Measurements from ENCODE around the gene SMG6.

DNA sequence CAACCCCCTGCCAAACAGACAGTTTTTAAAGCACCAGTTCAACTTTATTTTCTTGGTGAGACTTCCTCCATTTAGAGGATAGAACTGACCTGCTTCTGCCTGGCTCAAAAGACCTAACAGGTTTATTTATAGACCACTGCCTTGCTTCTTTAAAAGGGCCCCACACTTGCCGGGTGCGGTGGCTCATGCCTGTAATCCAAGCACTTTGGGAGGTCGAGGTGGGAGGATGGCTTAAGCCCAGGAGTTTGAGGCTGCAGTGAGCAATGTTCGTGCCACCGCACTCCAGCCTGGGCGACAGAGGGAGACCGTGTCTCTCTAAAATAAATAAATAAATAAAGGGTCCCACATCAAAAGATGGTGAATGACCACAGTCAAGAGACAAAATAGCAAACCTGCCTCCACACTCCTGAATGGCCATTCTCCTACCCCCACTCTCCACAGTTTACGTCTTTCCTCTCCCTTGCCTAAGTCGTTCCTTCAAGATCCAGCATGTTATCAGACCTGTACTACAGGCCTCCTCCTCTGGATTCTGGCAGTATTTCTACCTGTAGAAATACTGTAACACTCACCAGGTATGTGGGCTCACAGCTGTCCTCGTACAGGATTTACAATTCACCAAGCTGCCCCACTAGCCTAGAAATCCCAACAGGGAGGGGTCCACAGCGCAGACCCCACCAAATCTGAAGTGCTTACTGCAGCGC, 95.6 kb downstream of the SMG6 start:
- TF ChIP-seq, protein P1, sequence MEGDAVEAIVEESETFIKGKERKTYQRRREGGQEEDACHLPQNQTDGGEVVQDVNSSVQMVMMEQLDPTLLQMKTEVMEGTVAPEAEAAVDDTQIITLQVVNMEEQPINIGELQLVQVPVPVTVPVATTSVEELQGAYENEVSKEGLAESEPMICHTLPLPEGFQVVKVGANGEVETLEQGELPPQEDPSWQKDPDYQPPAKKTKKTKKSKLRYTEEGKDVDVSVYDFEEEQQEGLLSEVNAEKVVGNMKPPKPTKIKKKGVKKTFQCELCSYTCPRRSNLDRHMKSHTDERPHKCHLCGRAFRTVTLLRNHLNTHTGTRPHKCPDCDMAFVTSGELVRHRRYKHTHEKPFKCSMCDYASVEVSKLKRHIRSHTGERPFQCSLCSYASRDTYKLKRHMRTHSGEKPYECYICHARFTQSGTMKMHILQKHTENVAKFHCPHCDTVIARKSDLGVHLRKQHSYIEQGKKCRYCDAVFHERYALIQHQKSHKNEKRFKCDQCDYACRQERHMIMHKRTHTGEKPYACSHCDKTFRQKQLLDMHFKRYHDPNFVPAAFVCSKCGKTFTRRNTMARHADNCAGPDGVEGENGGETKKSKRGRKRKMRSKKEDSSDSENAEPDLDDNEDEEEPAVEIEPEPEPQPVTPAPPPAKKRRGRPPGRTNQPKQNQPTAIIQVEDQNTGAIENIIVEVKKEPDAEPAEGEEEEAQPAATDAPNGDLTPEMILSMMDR (conservative IDR thresholded peaks at IDR 0.05 in 1 of 2, IDR thresholded peaks at IDR 0.05 in 1 of 2; ENCODE audit: extremely low read depth in 1 of 2, insufficient read depth in 1 of 2, low read depth in 1 of 2, low read length in 2 of 2), result no peak
- TF ChIP-seq EZH2 (IDR thresholded peaks at IDR 0.05; ENCODE audit: borderline replicate concordance, low read length), result no peak

All from mammary epithelial cell (primary cell).